A549 (cell line): Measurements from ENCODE around the gene DUSP23. TPM values are rescaled to one million over a fixed set of nuclear protein-coding genes. Genes with fewer than 3 reads are reported as not detected.

Experiments
- ATAC-seq, 2 experiments: fragments of 200-7000 bp in 1 of 2; fragments of >200 bp in 1 of 2; cut with Nextera tagmentation in 1 of 2; cut with Tn5 transposase in 1 of 2; 3 replicates each; pipeline versions ENCODE4 v1.8.0 to v1.9.1; 2018 to 2020; ENCODE audit warnings: mild to moderate bottlenecking in 1 of 2, moderate library complexity in 1 of 2
- CTCF ChIA-PET: fragments of 300-600 bp; sonication (Branson Sonifier 250); formaldehyde crosslinking; extraction: SDS; loops from one replicate; lab custom pipeline; 2021; ENCODE audit warnings: antibody characterized with exemption, inconsistent platforms; lab: Yijun Ruan, JAX
- POLR2A ChIA-PET: fragments of 350-600 bp; formaldehyde crosslinking; extraction: SDS; loops from one replicate; lab custom pipeline; 2021; ENCODE audit warnings: antibody characterized with exemption, inconsistent platforms; lab: Yijun Ruan, JAX
- DNase-seq, 2 experiments: peaks; one replicate each; pipeline versions ENCODE4 v3.0.0 to v3.0.0-alpha.2; 2011 to 2016; ENCODE audit warnings: low read depth in 1 of 2, low spot score in 1 of 2
- FAIRE-seq: peaks from 2 replicates; lab custom pipeline; 2011; peaks lifted over from hg19 to GRCh38; lab: Jason Lieb, UNC
- H3K27ac ChIP-seq, 2 experiments: fragments of >200 bp; sonication (Bioruptor Twin); formaldehyde crosslinking; 3 replicates each; pipeline ENCODE4 v1.5.1; 2016 to 2017
- H3K4me1 ChIP-seq: fragments of >200 bp; sonication (Bioruptor Twin); formaldehyde crosslinking; 3 replicates; pipeline ENCODE4 v1.6.1; 2016
- H3K4me2 ChIP-seq: fragments of >200 bp; sonication (Bioruptor Twin); formaldehyde crosslinking; 3 replicates; pipeline ENCODE4 v1.6.1; 2016
- H3K4me3 ChIP-seq: fragments of >200 bp; sonication (Bioruptor Twin); formaldehyde crosslinking; 3 replicates; pipeline ENCODE4 v1.5.1; 2016
- H3K9me3 ChIP-seq: fragments of >200 bp; sonication (Bioruptor Twin); formaldehyde crosslinking; 3 replicates; pipeline ENCODE4 v1.6.1; 2016
- CBX2 ChIP-seq: fragments of 200-600 bp; sonication (generic); IDR thresholded peaks from 2 replicates; pipeline ENCODE4 v1.6.1; 2016; ENCODE audit warnings: low read depth, mild to moderate bottlenecking, borderline replicate concordance
- EHF ChIP-seq: fragments of 250-450 bp; sonication (Bioruptor Pico); IDR thresholded peaks from 2 replicates; pipeline ENCODE4 v1.5.0; 2020; ENCODE audit warnings: mild to moderate bottlenecking
- FOSB ChIP-seq: fragments of 250-450 bp; sonication (Bioruptor Pico); IDR thresholded peaks from 2 replicates; pipeline ENCODE4 v1.5.0; 2020; ENCODE audit warnings: mild to moderate bottlenecking, moderate library complexity
- FOSL2 ChIP-seq, 2 experiments: fragments of 450-650 bp in 1 of 2; fragments of >200 bp in 1 of 2; sonication (Bioruptor Twin) in 1 of 2; formaldehyde crosslinking; IDR thresholded peaks; 2 replicates each; pipeline versions ENCODE4 v1.5.0 to v1.6.1; 2016 to 2020; ENCODE audit warnings: mild to moderate bottlenecking in 1 of 2, moderate library complexity in 1 of 2
- GATA3 ChIP-seq: IDR thresholded peaks from 2 replicates; pipeline ENCODE4 v1.6.1; 2012; ENCODE audit warnings: borderline replicate concordance
- KDM5A ChIP-seq: fragments of 200-600 bp; sonication (generic); IDR thresholded peaks from 2 replicates; pipeline ENCODE4 v1.6.1; 2016; ENCODE audit warnings: antibody characterized with exemption, mild to moderate bottlenecking
- MAZ ChIP-seq: fragments of 150-350 bp; IDR thresholded peaks from 2 replicates; pipeline ENCODE4 v1.6.1; 2014; ENCODE audit warnings: antibody characterized with exemption, low read depth, low read length, borderline replicate concordance
- NR3C1 ChIP-seq: fragments of >200 bp; sonication (Bioruptor Twin); formaldehyde crosslinking; IDR thresholded peaks from 3 replicates; pipeline ENCODE4 v1.6.1; 2017
- RAD21 ChIP-seq, 2 experiments: fragments of >200 bp in 1 of 2; sonication (Bioruptor Twin) in 1 of 2; formaldehyde crosslinking in 1 of 2; IDR thresholded peaks in 1 of 2; conservative IDR thresholded peaks in 1 of 2; 2 replicates in 1 of 2; 3 replicates in 1 of 2; pipeline ENCODE4 v1.6.1; 2012 to 2018; ENCODE audit warnings: inconsistent platforms in 1 of 2
- RARB ChIP-seq: fragments of 250-450 bp; sonication (Bioruptor Pico); IDR thresholded peaks from 2 replicates; pipeline ENCODE4 v1.8.0; 2021; ENCODE audit warnings: mild to moderate bottlenecking, moderate library complexity
- RCOR1 ChIP-seq: fragments of 150-350 bp; IDR thresholded peaks from 2 replicates; pipeline ENCODE4 v1.6.1; 2014; ENCODE audit warnings: antibody characterized with exemption, low read length, low read depth
- RNF2 ChIP-seq: fragments of 200-600 bp; sonication (generic); IDR thresholded peaks from 2 replicates; pipeline ENCODE4 v1.6.1; 2016; ENCODE audit warnings: low read depth, mild to moderate bottlenecking, antibody characterized with exemption, moderate library complexity, borderline replicate concordance
- SREBF2 ChIP-seq: fragments of 450-650 bp; IDR thresholded peaks from 2 replicates; pipeline ENCODE4 v1.6.1; 2014; ENCODE audit warnings: mild to moderate bottlenecking, moderate library complexity
- ZC3H11A ChIP-seq: fragments of 450-650 bp; IDR thresholded peaks from 2 replicates; pipeline ENCODE4 v1.6.1; 2014; ENCODE audit warnings: antibody characterized with exemption, mild to moderate bottlenecking
- ZSCAN20 ChIP-seq: fragments of 250-450 bp; sonication (Bioruptor Pico); IDR thresholded peaks from 2 replicates; pipeline ENCODE4 v1.8.0; 2022; ENCODE audit warnings: mild to moderate bottlenecking, moderate library complexity
- WGBS: methylation state at CpG from one replicate; pipeline ENCODE4 v1.1.6; 2017; ENCODE audit errors: missing lambda C conversion rate; 5-methylcytosine and 5-hydroxymethylcytosine counted together
- polyA plus RNA-seq, 4 experiments: library from polyadenylated mRNA; depleted of rRNA in 3 of 4; stranded (reverse); fragments of >200 nt; fragmentation: RNase III in 1 of 4; extraction: RNeasy Plus Mini Kit Qiagen cat#74134 plus additional on column Dnase treatment in 1 of 4; gene quantifications; 2 replicates in 3 of 4; 3 replicates in 1 of 4; pipeline ENCODE4 v1.2.3, GENCODE V29; 2011 to 2017
- TF ChIP-seq, protein P1 (sequence below): fragments of >200 bp; sonication (Bioruptor Twin); formaldehyde crosslinking; IDR thresholded peaks from 3 replicates; pipeline ENCODE4 v1.6.1; 2016
- TF ChIP-seq, protein P2 (sequence below): fragments of >200 bp; sonication (Bioruptor Twin); formaldehyde crosslinking; IDR thresholded peaks from 2 replicates; pipeline ENCODE4 v1.6.1; 2016
- TF ChIP-seq, protein P3 (sequence below): fragments of 150-350 bp; IDR thresholded peaks from 2 replicates; pipeline ENCODE4 v1.6.1; 2014; ENCODE audit warnings: low read depth, mild to moderate bottlenecking, low read length

DUSP23 gene
- polyA plus RNA-seq, 2 of the 4 experiments (the other 2 are of a cell fraction): 32.3 to 60.1 TPM

DNA sequence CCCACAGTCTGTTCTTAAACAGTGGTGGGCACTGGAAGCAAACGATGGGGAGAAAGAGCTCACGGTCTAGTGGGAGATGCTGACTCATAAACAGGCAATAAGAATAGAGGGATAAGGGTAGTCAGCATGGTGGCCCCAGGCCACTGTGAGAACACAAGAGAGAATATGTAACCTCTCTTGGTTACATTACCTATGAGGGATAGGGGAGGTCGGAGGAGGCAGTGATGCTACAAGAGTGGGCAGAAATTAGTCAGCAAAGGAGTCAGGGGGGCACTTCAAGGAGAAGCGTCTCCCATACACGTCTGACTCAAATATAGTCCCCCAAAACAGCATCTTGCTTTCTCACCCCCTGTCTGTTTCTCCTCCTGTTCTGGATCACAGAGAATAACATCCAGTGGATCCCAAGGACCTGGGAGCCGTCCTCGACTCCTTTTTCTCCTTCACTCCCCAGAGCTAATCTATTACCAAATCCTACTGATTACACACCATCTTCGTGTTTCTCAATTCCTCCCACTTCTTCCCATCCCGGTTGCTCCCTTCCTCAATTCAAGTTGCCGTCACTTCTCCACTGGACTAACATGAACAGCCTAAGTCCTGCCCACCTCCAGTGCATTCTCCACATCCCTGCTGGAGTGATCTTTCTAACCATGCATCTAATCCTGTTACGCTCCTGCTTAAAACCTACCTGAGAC lies 48.0 kb downstream of the DUSP23 start (continued):
- TF ChIP-seq, protein P1, sequence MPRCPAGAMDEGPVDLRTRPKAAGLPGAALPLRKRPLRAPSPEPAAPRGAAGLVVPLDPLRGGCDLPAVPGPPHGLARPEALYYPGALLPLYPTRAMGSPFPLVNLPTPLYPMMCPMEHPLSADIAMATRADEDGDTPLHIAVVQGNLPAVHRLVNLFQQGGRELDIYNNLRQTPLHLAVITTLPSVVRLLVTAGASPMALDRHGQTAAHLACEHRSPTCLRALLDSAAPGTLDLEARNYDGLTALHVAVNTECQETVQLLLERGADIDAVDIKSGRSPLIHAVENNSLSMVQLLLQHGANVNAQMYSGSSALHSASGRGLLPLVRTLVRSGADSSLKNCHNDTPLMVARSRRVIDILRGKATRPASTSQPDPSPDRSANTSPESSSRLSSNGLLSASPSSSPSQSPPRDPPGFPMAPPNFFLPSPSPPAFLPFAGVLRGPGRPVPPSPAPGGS: no peak
- no peak for TF ChIP-seq FOSB (CRISPR knock-in tag)
- TF ChIP-seq SREBF2: no peak
- TF ChIP-seq NR3C1: no peak
- TF ChIP-seq EHF (CRISPR knock-in tag): no peak
- TF ChIP-seq, all 56 proteins: peak for 0

DNA sequence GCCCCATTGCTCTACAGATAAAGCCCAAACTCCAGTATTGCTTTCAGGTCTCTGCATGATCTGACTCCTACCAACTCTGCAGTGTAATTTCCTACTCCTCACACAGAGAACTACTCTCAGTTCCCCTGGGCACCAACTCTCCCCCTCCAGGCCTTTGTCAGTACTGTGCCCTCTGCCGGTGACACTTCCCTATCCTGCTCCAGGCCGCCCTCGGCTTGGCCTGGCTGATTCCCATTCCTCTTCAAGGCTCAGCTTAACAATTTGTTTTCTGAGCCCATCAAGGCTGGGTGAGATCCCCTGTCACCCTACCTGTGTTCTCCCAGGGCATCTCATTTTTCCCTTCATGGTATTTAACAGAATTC lies 48.5 kb downstream of the DUSP23 start:
- TF ChIP-seq RAD21 (conservative IDR thresholded peaks at IDR 0.05 in 1 of 2, IDR thresholded peaks at IDR 0.05 in 1 of 2): peak in 1 of 2 experiments; percentile 17; a peak in 1 of 5 replicates
- TF ChIP-seq FOSL2 (IDR thresholded peaks at IDR 0.05): no peak
- TF ChIP-seq FOSL2 (CRISPR knock-in tag; IDR thresholded peaks at IDR 0.05): no peak
- TF ChIP-seq, all 56 proteins: peak for 1
- 58% methylated on average over 3 of the region's 3 CpGs for WGBS
- FAIRE-seq (no peak), ATAC-seq (peak; percentile 85 to 95), DNase-seq (peak; percentile 22 to 43)
- Histone ChIP-seq H3K27ac (no peak overlapping the region), H3K4me2 (no peak overlapping the region), H3K4me3 (no peak overlapping the region), H3K4me1 (no peaks in the 10 kb centered on the region), H3K9me3 (no peaks in the 10 kb centered on the region)
- POLR2A ChIA-PET: no interaction called here
- CTCF ChIA-PET: interaction anchor here (0.7 to 8.9 kb wide), 13 partner anchors 10 to 669 kb away, joined by 3 to 55 read pairs (median 3); no protein-coding TSS in a partner anchor

DNA sequence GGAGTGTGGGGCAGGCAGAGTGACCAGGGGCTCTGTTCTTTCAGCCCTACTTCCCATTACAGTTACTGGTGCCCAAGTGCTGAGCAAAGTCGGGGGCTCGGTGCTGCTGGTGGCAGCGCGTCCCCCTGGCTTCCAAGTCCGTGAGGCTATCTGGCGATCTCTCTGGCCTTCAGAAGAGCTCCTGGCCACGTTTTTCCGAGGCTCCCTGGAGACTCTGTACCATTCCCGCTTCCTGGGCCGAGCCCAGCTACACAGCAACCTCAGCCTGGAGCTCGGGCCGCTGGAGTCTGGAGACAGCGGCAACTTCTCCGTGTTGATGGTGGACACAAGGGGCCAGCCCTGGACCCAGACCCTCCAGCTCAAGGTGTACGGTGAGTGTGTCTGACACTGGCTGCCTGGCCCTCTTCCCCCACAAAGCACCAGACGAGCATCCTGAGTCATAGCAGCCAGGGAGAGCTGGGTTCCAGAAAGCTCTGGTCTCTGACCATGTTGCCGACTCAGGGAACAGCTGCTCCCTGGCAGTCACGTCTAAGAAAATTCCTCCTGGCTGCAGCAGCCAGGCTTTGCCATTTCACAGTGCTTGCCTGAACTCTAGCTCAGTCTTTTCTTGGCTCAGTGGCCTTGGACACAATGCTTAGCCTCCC lies 49.2 kb downstream of the DUSP23 start:
- H3K9me3 ChIP-seq: no peaks in the 10 kb centered on the region
- DNase-seq: no peak
- TF ChIP-seq, protein P2, sequence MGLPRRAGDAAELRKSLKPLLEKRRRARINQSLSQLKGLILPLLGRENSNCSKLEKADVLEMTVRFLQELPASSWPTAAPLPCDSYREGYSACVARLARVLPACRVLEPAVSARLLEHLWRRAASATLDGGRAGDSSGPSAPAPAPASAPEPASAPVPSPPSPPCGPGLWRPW: no peak
- TF ChIP-seq ZC3H11A (no peak), CBX2 (no peak), RCOR1 (no peak), KDM5A (no peak), MAZ (no peak), RNF2 (no peak), ZSCAN20 (no peak), GATA3 (no peak), RARB (CRISPR knock-in tag) (no peak)
- TF ChIP-seq, protein P3, sequence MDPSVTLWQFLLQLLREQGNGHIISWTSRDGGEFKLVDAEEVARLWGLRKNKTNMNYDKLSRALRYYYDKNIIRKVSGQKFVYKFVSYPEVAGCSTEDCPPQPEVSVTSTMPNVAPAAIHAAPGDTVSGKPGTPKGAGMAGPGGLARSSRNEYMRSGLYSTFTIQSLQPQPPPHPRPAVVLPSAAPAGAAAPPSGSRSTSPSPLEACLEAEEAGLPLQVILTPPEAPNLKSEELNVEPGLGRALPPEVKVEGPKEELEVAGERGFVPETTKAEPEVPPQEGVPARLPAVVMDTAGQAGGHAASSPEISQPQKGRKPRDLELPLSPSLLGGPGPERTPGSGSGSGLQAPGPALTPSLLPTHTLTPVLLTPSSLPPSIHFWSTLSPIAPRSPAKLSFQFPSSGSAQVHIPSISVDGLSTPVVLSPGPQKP: no peak
- TF ChIP-seq, all 56 proteins: peak for 0
- H3K27ac ChIP-seq: no peak overlapping the region
- no peak for FAIRE-seq
- no peaks in the 10 kb centered on the region for H3K4me1 ChIP-seq
- WGBS: 73% methylated on average over 13 of the region's 18 CpGs
- ChIA-PET POLR2A (no interaction called here), CTCF (interaction anchor here (0.7 to 8.9 kb wide), 14 partner anchors 10 to 670 kb away, joined by 3 to 55 read pairs (median 3); no protein-coding TSS in a partner anchor)
- ATAC-seq: no peak; a peak in 1 of 6 replicates
- H3K4me3 ChIP-seq: no peak overlapping the region
- no peak overlapping the region for H3K4me2 ChIP-seq
